Hepatocyte (in vitro differentiated cells): Measurements from ENCODE around the gene DNM3.

Source experiments
- EZH2 ChIP-seq: fragments of 200-600 bp; sonication (generic); IDR thresholded peaks from 2 replicates; pipeline ENCODE4 v1.6.1; 2016; ENCODE audit warnings: antibody characterized with exemption, mild to moderate bottlenecking, borderline replicate concordance
- TF ChIP-seq, protein P1 (sequence below): fragments of 200-600 bp; sonication (generic); IDR thresholded peaks from 2 replicates; pipeline ENCODE4 v1.5.1; 2016; ENCODE audit warnings: antibody characterized with exemption, mild to moderate bottlenecking; ENCODE audit not compliant: poor library complexity

DNA sequence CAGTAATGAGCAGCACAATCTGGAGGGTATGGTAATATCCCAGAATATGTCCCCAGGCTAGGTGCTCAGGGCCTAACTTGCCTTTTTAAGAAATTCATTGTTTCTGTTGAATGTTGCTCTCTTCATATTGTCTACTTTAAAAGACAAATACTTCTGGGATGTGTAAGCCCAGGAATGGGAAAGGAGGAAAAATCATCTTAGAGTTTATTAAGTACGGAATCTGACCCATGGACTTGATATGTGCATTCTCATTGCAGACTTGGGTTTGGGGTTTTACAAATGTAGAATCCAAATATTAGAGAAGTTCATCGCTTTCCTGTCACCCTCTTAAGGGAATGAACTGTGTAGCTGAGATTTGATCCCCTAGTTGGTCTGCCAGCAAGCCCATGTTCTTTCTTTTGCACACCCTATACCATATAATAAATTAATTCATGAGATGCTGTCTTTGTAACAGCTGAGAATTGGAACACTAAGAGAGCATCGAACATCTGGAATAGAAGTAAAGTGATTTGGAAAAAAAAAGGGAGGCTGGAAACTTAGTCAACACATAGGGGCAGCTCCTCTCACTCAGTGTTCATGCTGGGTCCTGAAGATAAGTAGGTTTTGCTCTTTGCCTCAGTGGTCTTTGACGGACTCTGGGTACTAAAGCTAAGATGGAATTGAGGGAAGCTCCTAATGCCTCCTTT is 343.4 kb downstream of the DNM3 start:
- TF ChIP-seq, protein P1, sequence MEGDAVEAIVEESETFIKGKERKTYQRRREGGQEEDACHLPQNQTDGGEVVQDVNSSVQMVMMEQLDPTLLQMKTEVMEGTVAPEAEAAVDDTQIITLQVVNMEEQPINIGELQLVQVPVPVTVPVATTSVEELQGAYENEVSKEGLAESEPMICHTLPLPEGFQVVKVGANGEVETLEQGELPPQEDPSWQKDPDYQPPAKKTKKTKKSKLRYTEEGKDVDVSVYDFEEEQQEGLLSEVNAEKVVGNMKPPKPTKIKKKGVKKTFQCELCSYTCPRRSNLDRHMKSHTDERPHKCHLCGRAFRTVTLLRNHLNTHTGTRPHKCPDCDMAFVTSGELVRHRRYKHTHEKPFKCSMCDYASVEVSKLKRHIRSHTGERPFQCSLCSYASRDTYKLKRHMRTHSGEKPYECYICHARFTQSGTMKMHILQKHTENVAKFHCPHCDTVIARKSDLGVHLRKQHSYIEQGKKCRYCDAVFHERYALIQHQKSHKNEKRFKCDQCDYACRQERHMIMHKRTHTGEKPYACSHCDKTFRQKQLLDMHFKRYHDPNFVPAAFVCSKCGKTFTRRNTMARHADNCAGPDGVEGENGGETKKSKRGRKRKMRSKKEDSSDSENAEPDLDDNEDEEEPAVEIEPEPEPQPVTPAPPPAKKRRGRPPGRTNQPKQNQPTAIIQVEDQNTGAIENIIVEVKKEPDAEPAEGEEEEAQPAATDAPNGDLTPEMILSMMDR: no peak
- no peak for TF ChIP-seq EZH2
